H1 (cell line): Measurements from ENCODE around the gene BTG3. TPM values are rescaled to one million over a fixed set of nuclear protein-coding genes. Genes with fewer than 3 reads are reported as not detected.

Source experiments
- CTCF ChIA-PET: fragments of 300-600 bp; sonication (Branson Sonifier 250); formaldehyde crosslinking; loops from one replicate; lab custom pipeline; 2021; ENCODE audit not compliant: partially characterized antibody; lab: Charles Lee
- POLR2A ChIA-PET: fragments of 300-600 bp; sonication (Branson Sonifier 250); formaldehyde crosslinking; loops from one replicate; lab custom pipeline; 2021; ENCODE audit warnings: inconsistent platforms; ENCODE audit not compliant: partially characterized antibody; lab: Charles Lee
- DNase-seq, 2 experiments: peaks; one replicate each; pipeline versions ENCODE4 v3.0.0 to v3.0.0-alpha.2; 2010 to 2022; ENCODE audit warnings: low spot score in 2 of 2, low read depth in 1 of 2, mixed read lengths in 1 of 2
- FAIRE-seq: peaks from 2 replicates; lab custom pipeline; 2011; peaks lifted over from hg19 to GRCh38; lab: Jason Lieb, UNC
- H2AFZ ChIP-seq: 2 replicates; pipeline ENCODE4 v1.8.1; 2012; ENCODE audit warnings: low read length, inconsistent platforms
- H2AK5ac ChIP-seq: 2 replicates; pipeline ENCODE4 v1.6.1; 2013; ENCODE audit warnings: low read depth, low read length
- H2BK120ac ChIP-seq: replicated peaks from 2 replicates; pipeline ENCODE3; 2013; ENCODE audit warnings: low read depth, low read length, inconsistent platforms
- H2BK12ac ChIP-seq: 2 replicates; pipeline ENCODE4 v1.6.1; 2013; ENCODE audit warnings: low read depth, low read length
- H2BK15ac ChIP-seq: 2 replicates; pipeline ENCODE4 v1.6.1; 2013; ENCODE audit warnings: low read length
- H2BK20ac ChIP-seq: 2 replicates; pipeline ENCODE4 v1.6.1; 2013; ENCODE audit warnings: low read length
- H2BK5ac ChIP-seq: 2 replicates; pipeline ENCODE4 v1.6.1; 2013; ENCODE audit warnings: low read depth, low read length
- H3K14ac ChIP-seq: 2 replicates; pipeline ENCODE4 v1.6.1; 2013; ENCODE audit warnings: inconsistent platforms; ENCODE audit not compliant: insufficient read length
- H3K18ac ChIP-seq: 2 replicates; pipeline ENCODE4 v1.6.1; 2013; ENCODE audit warnings: low read length; ENCODE audit errors: extremely low read depth
- H3K23ac ChIP-seq: 2 replicates; pipeline ENCODE4 v1.6.1; 2013; ENCODE audit warnings: inconsistent platforms; ENCODE audit not compliant: insufficient read length
- H3K23me2 ChIP-seq: 2 replicates; pipeline ENCODE4 v1.6.1; 2013; ENCODE audit warnings: low read depth, low read length
- H3K27ac ChIP-seq: 2 replicates; pipeline ENCODE4 v1.6.1; 2011; ENCODE audit warnings: low read depth, low read length, inconsistent platforms
- H3K27me3 ChIP-seq, 4 experiments: replicated peaks in 1 of 4; 1 replicate in 1 of 4; 2 replicates in 3 of 4; pipeline versions ENCODE4 v1.6.1 to v1.8.1; 2011 to 2013; ENCODE audit warnings: low read length in 3 of 4, mild to moderate bottlenecking in 3 of 4, inconsistent platforms in 2 of 4, mixed read lengths in 2 of 4, moderate library complexity in 1 of 4; ENCODE audit not compliant: control insufficient read depth in 3 of 4, insufficient read depth in 3 of 4; ENCODE audit errors: extremely low read depth in 1 of 4
- H3K36me3 ChIP-seq, 4 experiments: 2 replicates each; pipeline versions ENCODE4 v1.6.1 to v1.8.1; 2011 to 2013; ENCODE audit warnings: mild to moderate bottlenecking in 4 of 4, low read length in 3 of 4, moderate library complexity in 2 of 4, control low read depth in 1 of 4, inconsistent platforms in 1 of 4; ENCODE audit not compliant: insufficient read depth in 4 of 4, control insufficient read depth in 2 of 4
- H3K4ac ChIP-seq: replicated peaks from 2 replicates; pipeline ENCODE3; 2013; ENCODE audit warnings: low read length, low read depth, mixed read lengths, inconsistent platforms; ENCODE audit not compliant: insufficient read length
- H3K4me1 ChIP-seq, 4 experiments: replicated peaks in 1 of 4; 1 replicate in 1 of 4; 2 replicates in 3 of 4; pipeline versions ENCODE4 v1.6.1 to v1.8.1; 2011 to 2013; ENCODE audit warnings: low read length in 3 of 4, inconsistent platforms in 2 of 4, mixed read lengths in 1 of 4; ENCODE audit not compliant: insufficient read depth in 4 of 4, control insufficient read depth in 3 of 4
- H3K4me2 ChIP-seq, 2 experiments: 2 replicates each; pipeline versions ENCODE4 v1.6.1 to v1.8.1; 2011 to 2013; ENCODE audit warnings: low read depth in 2 of 2, low read length in 2 of 2, control low read depth in 1 of 2, inconsistent platforms in 1 of 2, mild to moderate bottlenecking in 1 of 2; ENCODE audit not compliant: insufficient read depth in 1 of 2
- H3K4me3 ChIP-seq, 4 experiments: fragments of 200-600, 300-600 bp in 1 of 4; sonication (generic), shearing (Covaris generic), sonication (Bioruptor Twin) in 1 of 4; 2 replicates each; pipeline versions ENCODE4 v1.5.1 to v1.8.1; 2011 to 2016; ENCODE audit warnings: low read length in 4 of 4, low read depth in 3 of 4, control low read depth in 2 of 4, inconsistent platforms in 2 of 4, mild to moderate bottlenecking in 2 of 4, mixed read lengths in 1 of 4, moderate library complexity in 1 of 4; ENCODE audit not compliant: insufficient read depth in 2 of 4; ENCODE audit errors: extremely low read depth in 1 of 4
- H3K56ac ChIP-seq: replicated peaks from 2 replicates; pipeline ENCODE3; 2013; ENCODE audit warnings: low read depth, mild to moderate bottlenecking, mixed read lengths, low read length, inconsistent platforms; ENCODE audit not compliant: insufficient read length
- H3K79me1 ChIP-seq: 2 replicates; pipeline ENCODE4 v1.6.1; 2013; ENCODE audit warnings: low read depth, low read length, control low read depth
- H3K79me2 ChIP-seq, 2 experiments: 2 replicates each; pipeline versions ENCODE4 v1.6.1 to v1.8.1; 2012 to 2013; ENCODE audit warnings: low read length in 2 of 2, mild to moderate bottlenecking in 2 of 2, inconsistent platforms in 1 of 2; ENCODE audit not compliant: insufficient read depth in 2 of 2, control insufficient read depth in 1 of 2
- H3K9ac ChIP-seq, 4 experiments: replicated peaks in 1 of 4; 1 replicate in 1 of 4; 2 replicates in 3 of 4; pipeline versions ENCODE4 v1.6.1 to v1.8.1; 2011 to 2013; ENCODE audit warnings: low read depth in 3 of 4, low read length in 3 of 4, control low read depth in 2 of 4, mild to moderate bottlenecking in 2 of 4, moderate library complexity in 2 of 4, inconsistent platforms in 1 of 4; ENCODE audit errors: extremely low read depth in 1 of 4
- H3K9me3 ChIP-seq, 2 experiments: 2 replicates each; pipeline versions ENCODE4 v1.6.1 to v1.8.1; 2012 to 2013; ENCODE audit warnings: mild to moderate bottlenecking in 2 of 2, moderate library complexity in 2 of 2, control low read depth in 1 of 2, inconsistent platforms in 1 of 2, low read depth in 1 of 2, low read length in 1 of 2, mixed read lengths in 1 of 2; ENCODE audit not compliant: insufficient read depth in 2 of 2
- H4K20me1 ChIP-seq, 2 experiments: replicated peaks in 1 of 2; 2 replicates each; pipeline versions ENCODE3 to v1.8.1; 2011 to 2013; ENCODE audit warnings: inconsistent platforms in 2 of 2, low read length in 2 of 2, mild to moderate bottlenecking in 1 of 2; ENCODE audit not compliant: insufficient read depth in 2 of 2, control insufficient read depth in 1 of 2
- H4K5ac ChIP-seq: 2 replicates; pipeline ENCODE4 v1.6.1; 2013; ENCODE audit warnings: low read length, low read depth, mixed read lengths, inconsistent platforms; ENCODE audit not compliant: insufficient read length
- H4K8ac ChIP-seq: 2 replicates; pipeline ENCODE4 v1.8.0; 2013; ENCODE audit warnings: mild to moderate bottlenecking, moderate library complexity, low read length, inconsistent platforms; ENCODE audit not compliant: insufficient read depth; ENCODE audit errors: extremely low read depth
- H4K91ac ChIP-seq: replicated peaks from 2 replicates; pipeline ENCODE3; 2013; ENCODE audit warnings: low read length, mixed read lengths, inconsistent platforms; ENCODE audit not compliant: insufficient read length
- HDAC2 ChIP-seq, 2 experiments: fragments of 300-600 bp in 1 of 2; sonication (generic) in 1 of 2; IDR thresholded peaks; 2 replicates each; pipeline ENCODE4 v1.6.1; 2011 to 2012; ENCODE audit warnings: low read depth in 2 of 2, low read length in 2 of 2, mild to moderate bottlenecking in 2 of 2, moderate library complexity in 2 of 2, borderline replicate concordance in 1 of 2, inconsistent platforms in 1 of 2
- SAP30 ChIP-seq: fragments of 300-600 bp; sonication (generic); IDR thresholded peaks from 2 replicates; pipeline ENCODE4 v1.7.1; 2012; ENCODE audit warnings: low read length, moderate library complexity, mild to moderate bottlenecking, inconsistent platforms; ENCODE audit not compliant: insufficient read depth, insufficient replicate concordance
- SIX5 ChIP-seq: IDR thresholded peaks from 2 replicates; pipeline ENCODE4 v1.6.1; 2011; ENCODE audit warnings: mild to moderate bottlenecking, low read depth, low read length
- SP1 ChIP-seq: IDR thresholded peaks from 2 replicates; pipeline ENCODE4 v1.6.1; 2011; ENCODE audit warnings: low read depth, low read length
- TAF7 ChIP-seq: optimal IDR thresholded peaks from 2 replicates; pipeline ENCODE3; 2011; ENCODE audit warnings: low read depth, mild to moderate bottlenecking, inconsistent platforms, low read length, moderate library complexity, borderline replicate concordance
- ZNF274 ChIP-seq: IDR thresholded peaks from 2 replicates; pipeline ENCODE4 v1.7.0; 2012; ENCODE audit warnings: low read length, borderline replicate concordance; ENCODE audit errors: extremely low read depth
- WGBS, 2 experiments: shearing (Covaris generic) in 1 of 2; methylation state at CpG; one replicate each; pipeline versions ENCODE4 v1.1.6 to v1.1.7; 2013 to 2015; ENCODE audit warnings: low lambda C conversion rate in 2 of 2, mixed read lengths in 2 of 2, inconsistent platforms in 1 of 2, low coverage in 1 of 2, missing lambda C conversion rate in 1 of 2; ENCODE audit not compliant: insufficient replicate concordance in 2 of 2, insufficient coverage in 1 of 2, insufficient read length in 1 of 2; ENCODE audit errors: extremely low coverage in 1 of 2, missing lambda C conversion rate in 1 of 2; 5-methylcytosine and 5-hydroxymethylcytosine counted together
- polyA plus RNA-seq, 7 experiments: library from polyadenylated mRNA; depleted of rRNA in 3 of 7; stranded (reverse) in 5 of 7; unstranded in 2 of 7; fragments of >200 nt in 5 of 7; fragments of 200-250 nt in 2 of 7; gene quantifications; 1 replicate in 5 of 7; 2 replicates in 1 of 7; 4 replicates in 1 of 7; pipeline versions ENCODE4 v1.2.1 to v1.2.3, GENCODE V29; 2011 to 2013; ENCODE audit warnings: missing spikeins in 2 of 7, mixed read lengths in 2 of 7
- total RNA-seq: library from RNA; stranded (reverse); fragmentation: NEBNext Ultra II Directional; extraction: Animal tissue kit (Norgen Biotek cat#: 25700); gene quantifications from 2 replicates; pipeline ENCODE4 v1.2.1, GENCODE V29; 2021
- TF ChIP-seq, protein P1 (sequence below): IDR thresholded peaks from 2 replicates; pipeline ENCODE4 v1.6.1; 2011; ENCODE audit warnings: low read depth, mild to moderate bottlenecking, low read length; ENCODE audit not compliant: insufficient read depth

The BTG3 gene
- total and polyA plus RNA-seq, 2 of the 8 experiments (the other 6 are each of a cell fraction or from before 2014, with no cell fraction given), result 13.6 to 25.9 TPM

GRCh38 chr21:17580319-17580718 is 32.4 kb downstream of the BTG3 start:
- H3K18ac ChIP-seq, result no peak overlapping the region
- H2BK5ac ChIP-seq, result no peak overlapping the region
- no peak overlapping the region for H2BK15ac ChIP-seq
- H3K4me1 ChIP-seq, result no peaks in the 10 kb centered on the region
- no peak overlapping the region for H2BK120ac ChIP-seq
- no peaks in the 10 kb centered on the region for H3K9me3 ChIP-seq
- H3K79me2 ChIP-seq, result no peaks in the 10 kb centered on the region
- CTCF ChIA-PET, result interaction anchor here (0.6 kb wide), 1 partner anchor 26 kb away, joined by 3 read pairs; no protein-coding TSS in a partner anchor
- POLR2A ChIA-PET, result no interaction called here
- no peak overlapping the region for H2AFZ ChIP-seq
- DNase-seq (no peak), FAIRE-seq (no peak)
- no peaks in the 10 kb centered on the region for H4K20me1 ChIP-seq
- no peak overlapping the region for H3K23ac ChIP-seq
- H2AK5ac ChIP-seq, result no peak overlapping the region
- H3K4ac ChIP-seq, result no peak overlapping the region
- H3K4me2 ChIP-seq, result no peak overlapping the region
- H3K36me3 ChIP-seq, result no peaks in the 10 kb centered on the region
- no peaks in the 10 kb centered on the region for H3K79me1 ChIP-seq
- H3K27ac ChIP-seq, result no peak overlapping the region
- no peak overlapping the region for H4K8ac ChIP-seq
- no peaks in the 10 kb centered on the region for H3K23me2 ChIP-seq
- no peak overlapping the region for H4K5ac ChIP-seq
- H4K91ac ChIP-seq, result no peak overlapping the region
- no peak overlapping the region for H2BK12ac ChIP-seq
- H3K56ac ChIP-seq, result no peak overlapping the region
- H2BK20ac ChIP-seq, result no peak overlapping the region
- no peak overlapping the region for H3K14ac ChIP-seq
- H3K27me3 ChIP-seq, result no peaks in the 10 kb centered on the region
- WGBS, 2 experiments, result 93% methylated on average over 8 of the region's 8 CpGs; no CpG with 5 or more reads in 1 of the 2 experiments
- TF ChIP-seq ZNF274 (no peak), SP1 (no peak), SIX5 (no peak), HDAC2 (IDR thresholded peaks at IDR 0.05; ENCODE audit: borderline replicate concordance in 1 of 2, low read depth in 2 of 2, low read length in 2 of 2) (no peak), TAF7 (no peak), SAP30 (no peak)
- TF ChIP-seq, protein P1, sequence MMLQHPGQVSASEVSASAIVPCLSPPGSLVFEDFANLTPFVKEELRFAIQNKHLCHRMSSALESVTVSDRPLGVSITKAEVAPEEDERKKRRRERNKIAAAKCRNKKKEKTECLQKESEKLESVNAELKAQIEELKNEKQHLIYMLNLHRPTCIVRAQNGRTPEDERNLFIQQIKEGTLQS, result no peak
- H3K9ac ChIP-seq, result no peak overlapping the region
- H3K4me3 ChIP-seq, result no peak overlapping the region
